ENCODE data around the gene TMEM98.
"Not testable (repeated sequence)": the region's sequence is repeated elsewhere in the genome, so short reads cannot be mapped to it uniquely, and the experiment has no call there.

Gene TMEM98

GRCh38 chr17:32943206-32943605 is 15.3 kb downstream of the TMEM98 start:
- H3K36me3 ChIP-seq (ENCODE audit: control insufficient read depth in 2 of 2, insufficient read depth in 2 of 2, low read length in 2 of 2): peaks cover 4 to 9% of the 10 kb centered on the region in 2 donors
- H3K4me3 ChIP-seq (ENCODE audit: low read length in 2 of 2): no peak overlapping the region
- no peak overlapping the region for H3K27ac ChIP-seq (ENCODE audit: low read length)
- no peaks in the 10 kb centered on the region for H3K27me3 ChIP-seq (ENCODE audit: control insufficient read depth in 1 of 2, insufficient read depth in 2 of 2, low read length in 2 of 2)
- H3K9ac ChIP-seq (ENCODE audit: low read length in 2 of 2): no peak overlapping the region
- no peaks in the 10 kb centered on the region for H3K4me1 ChIP-seq (ENCODE audit: control insufficient read depth, insufficient read depth, low read length)
- H3K9me3 ChIP-seq (ENCODE audit: control insufficient read depth in 2 of 2, low read length in 2 of 2): no peaks in the 10 kb centered on the region

DNA sequence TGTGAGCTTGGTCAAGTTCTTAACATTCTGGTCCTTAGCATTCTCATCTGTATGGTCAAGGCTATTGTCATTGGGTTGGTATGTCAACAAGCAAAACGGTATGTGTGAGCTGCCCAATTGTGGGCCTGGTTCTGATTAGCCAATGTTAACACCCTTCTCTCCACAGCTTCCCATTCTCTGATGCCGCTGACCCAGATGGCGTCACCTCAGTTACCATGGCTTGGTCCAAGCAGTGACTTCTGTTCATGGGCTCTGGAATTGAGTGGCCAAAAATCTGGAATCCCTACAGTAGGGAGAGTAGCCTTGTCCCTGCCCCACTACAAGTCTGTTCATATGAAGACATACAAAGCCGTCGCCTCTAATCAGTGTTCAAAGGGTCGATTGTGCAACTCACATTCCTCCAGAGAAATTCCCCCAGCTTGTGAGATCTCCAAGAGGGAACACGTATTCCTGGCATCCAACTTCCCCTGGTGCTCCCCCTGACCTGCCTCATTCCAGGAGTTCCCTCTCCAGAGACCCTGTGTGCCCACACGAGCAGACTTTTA is 15.8 kb downstream of the TMEM98 start:
- no peak overlapping the region for H3K9ac ChIP-seq (ENCODE audit: low read length in 2 of 2)
- no peak overlapping the region for H3K4me3 ChIP-seq (ENCODE audit: low read length in 2 of 2)
- no peak overlapping the region for H3K27ac ChIP-seq (ENCODE audit: low read length)

DNA sequence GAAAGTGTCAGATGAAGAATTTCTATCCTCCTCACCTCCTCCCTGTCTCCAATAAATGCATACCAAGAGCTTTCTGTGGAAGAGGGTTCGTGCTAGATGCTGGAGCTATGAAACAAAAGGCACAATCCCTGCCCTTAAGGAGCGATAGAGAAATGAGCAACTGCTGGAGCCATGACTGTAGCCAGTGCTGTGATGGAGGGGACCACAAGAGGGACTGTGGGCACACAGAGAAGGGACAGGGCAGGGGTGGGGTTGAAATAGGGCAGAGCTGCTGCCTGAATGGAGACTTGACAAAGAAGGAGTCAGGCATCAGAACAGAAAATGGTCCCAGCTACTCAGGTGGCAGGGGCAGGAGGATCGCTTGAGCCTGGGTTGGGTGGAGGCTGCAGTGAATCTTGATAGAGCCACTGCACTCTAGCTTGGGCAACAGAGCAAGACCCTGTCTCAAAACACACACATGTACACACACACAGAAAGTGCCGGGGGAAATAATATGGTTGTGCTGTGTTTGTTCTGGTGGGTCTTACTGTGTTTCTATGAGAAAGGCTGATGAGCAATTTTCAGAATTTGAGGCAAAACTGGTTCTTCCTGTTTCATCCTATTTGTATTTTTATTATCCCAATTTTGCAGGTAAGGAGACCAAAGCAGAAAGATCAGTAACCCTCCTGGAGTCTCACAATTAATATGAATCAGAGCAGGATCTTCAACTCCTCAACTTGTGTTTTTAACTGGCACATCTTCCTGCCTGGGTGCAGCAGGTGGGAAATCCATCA is 16.5 kb downstream of the TMEM98 start:
- Histone ChIP-seq H3K4me3 (ENCODE audit: low read length in 2 of 2) (no peak overlapping the region), H3K9me3 (ENCODE audit: control insufficient read depth in 2 of 2, low read length in 2 of 2) (no peaks in the 10 kb centered on the region), H3K36me3 (ENCODE audit: control insufficient read depth in 2 of 2, insufficient read depth in 2 of 2, low read length in 2 of 2) (peaks cover 4 to 9% of the 10 kb centered on the region in 2 donors), H3K4me1 (ENCODE audit: control insufficient read depth, insufficient read depth, low read length) (no peaks in the 10 kb centered on the region), H3K27me3 (ENCODE audit: control insufficient read depth in 1 of 2, insufficient read depth in 2 of 2, low read length in 2 of 2) (no peaks in the 10 kb centered on the region), H3K9ac (ENCODE audit: low read length in 2 of 2) (no peak overlapping the region), H3K27ac (ENCODE audit: low read length) (no peak overlapping the region)

More for the DNA sequence above, 15.8 kb downstream of the TMEM98 start:
- H3K36me3 ChIP-seq (ENCODE audit: control insufficient read depth in 2 of 2, insufficient read depth in 2 of 2, low read length in 2 of 2): peaks cover 4 to 9% of the 10 kb centered on the region in 2 donors
- no peaks in the 10 kb centered on the region for H3K4me1 ChIP-seq (ENCODE audit: control insufficient read depth, insufficient read depth, low read length)
- no peaks in the 10 kb centered on the region for H3K27me3 ChIP-seq (ENCODE audit: control insufficient read depth in 1 of 2, insufficient read depth in 2 of 2, low read length in 2 of 2)
- H3K9me3 ChIP-seq (ENCODE audit: control insufficient read depth in 2 of 2, low read length in 2 of 2): no peaks in the 10 kb centered on the region

GRCh38 chr17:32946375-32947135 is 18.6 kb downstream of the TMEM98 start:
- Histone ChIP-seq H3K27me3 (ENCODE audit: control insufficient read depth in 1 of 2, insufficient read depth in 2 of 2, low read length in 2 of 2) (peaks cover 0 to 3% of the 10 kb centered on the region in 2 donors), H3K4me1 (ENCODE audit: control insufficient read depth, insufficient read depth, low read length) (no peaks in the 10 kb centered on the region), H3K9me3 (ENCODE audit: control insufficient read depth in 2 of 2, low read length in 2 of 2) (no peaks in the 10 kb centered on the region), H3K36me3 (ENCODE audit: control insufficient read depth in 2 of 2, insufficient read depth in 2 of 2, low read length in 2 of 2) (no peaks in the 10 kb centered on the region), H3K4me3 (ENCODE audit: low read length in 2 of 2) (no peak overlapping the region), H3K27ac (ENCODE audit: low read length) (no peak overlapping the region), H3K9ac (ENCODE audit: low read length in 2 of 2) (no peak overlapping the region)

- no peak overlapping the region for H3K27ac ChIP-seq (ENCODE audit: low read length)
- peaks cover 2 to 7% of the 10 kb centered on the region in 2 donors for H3K27me3 ChIP-seq (ENCODE audit: control insufficient read depth in 1 of 2, insufficient read depth in 2 of 2, low read length in 2 of 2)
- H3K4me1 ChIP-seq (ENCODE audit: control insufficient read depth, insufficient read depth, low read length): no peaks in the 10 kb centered on the region
- H3K9ac ChIP-seq (ENCODE audit: low read length in 2 of 2): no peak overlapping the region
- H3K36me3 ChIP-seq (ENCODE audit: control insufficient read depth in 2 of 2, insufficient read depth in 2 of 2, low read length in 2 of 2): no peaks in the 10 kb centered on the region
- no peak overlapping the region for H3K4me3 ChIP-seq (ENCODE audit: low read length in 2 of 2)
- no peaks in the 10 kb centered on the region for H3K9me3 ChIP-seq (ENCODE audit: control insufficient read depth in 2 of 2, low read length in 2 of 2)
These were observed 19.8 kb downstream of the TMEM98 start for GRCh38 chr17:32947736-32948135.

GRCh38 chr17:32949181-32949580 is 21.2 kb downstream of the TMEM98 start:
- H3K36me3 ChIP-seq (ENCODE audit: control insufficient read depth in 2 of 2, insufficient read depth in 2 of 2, low read length in 2 of 2): no peaks in the 10 kb centered on the region
- H3K4me1 ChIP-seq (ENCODE audit: control insufficient read depth, insufficient read depth, low read length): no peaks in the 10 kb centered on the region
- no peaks in the 10 kb centered on the region for H3K9me3 ChIP-seq (ENCODE audit: control insufficient read depth in 2 of 2, low read length in 2 of 2)
- H3K27me3 ChIP-seq (ENCODE audit: control insufficient read depth in 1 of 2, insufficient read depth in 2 of 2, low read length in 2 of 2): peaks cover 2 to 7% of the 10 kb centered on the region in 2 donors
- H3K4me3 ChIP-seq (ENCODE audit: low read length in 2 of 2): no peak overlapping the region
- H3K9ac ChIP-seq (ENCODE audit: low read length in 2 of 2): no peak overlapping the region
- no peak overlapping the region for H3K27ac ChIP-seq (ENCODE audit: low read length)

DNA sequence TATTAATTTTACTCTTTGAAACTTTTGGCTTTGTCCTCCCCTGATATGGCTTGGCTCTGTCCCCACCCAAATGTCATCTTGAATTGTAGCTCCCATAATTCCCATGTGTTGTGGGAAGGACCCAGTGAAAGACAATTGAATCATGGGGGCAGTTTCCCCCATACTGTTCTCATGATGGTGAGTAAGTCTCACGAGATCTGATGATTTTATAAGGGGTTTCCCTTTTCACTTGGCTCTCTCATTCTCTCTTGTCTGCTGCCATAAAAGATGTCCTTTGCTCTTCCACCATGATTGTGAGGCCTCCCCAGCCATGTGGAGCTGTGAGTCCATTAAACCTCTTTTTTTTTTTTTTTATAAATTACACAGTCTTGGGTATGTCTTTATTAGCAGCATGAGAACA is 24.5 kb downstream of the TMEM98 start:
- H3K27me3 ChIP-seq (ENCODE audit: control insufficient read depth in 1 of 2, insufficient read depth in 2 of 2, low read length in 2 of 2); H3K9ac ChIP-seq (ENCODE audit: low read length in 2 of 2); H3K4me1 ChIP-seq (ENCODE audit: control insufficient read depth, insufficient read depth, low read length); H3K36me3 ChIP-seq (ENCODE audit: control insufficient read depth in 2 of 2, insufficient read depth in 2 of 2, low read length in 2 of 2); H3K9me3 ChIP-seq (ENCODE audit: control insufficient read depth in 2 of 2, low read length in 2 of 2); H3K27ac ChIP-seq (ENCODE audit: low read length); H3K4me3 ChIP-seq (ENCODE audit: low read length in 2 of 2): not testable (repeated sequence)

- Histone ChIP-seq H3K27ac (ENCODE audit: low read length) (no peak overlapping the region), H3K4me3 (ENCODE audit: low read length in 2 of 2) (no peak overlapping the region), H3K4me1 (ENCODE audit: control insufficient read depth, insufficient read depth, low read length) (no peaks in the 10 kb centered on the region), H3K27me3 (ENCODE audit: control insufficient read depth in 1 of 2, insufficient read depth in 2 of 2, low read length in 2 of 2) (peaks cover 5 to 9% of the 10 kb centered on the region in 2 donors), H3K36me3 (ENCODE audit: control insufficient read depth in 2 of 2, insufficient read depth in 2 of 2, low read length in 2 of 2) (no peaks in the 10 kb centered on the region), H3K9me3 (ENCODE audit: control insufficient read depth in 2 of 2, low read length in 2 of 2) (no peaks in the 10 kb centered on the region), H3K9ac (ENCODE audit: low read length in 2 of 2) (no peak overlapping the region)
These were observed 25.1 kb downstream of the TMEM98 start for GRCh38 chr17:32953045-32953444.

DNA sequence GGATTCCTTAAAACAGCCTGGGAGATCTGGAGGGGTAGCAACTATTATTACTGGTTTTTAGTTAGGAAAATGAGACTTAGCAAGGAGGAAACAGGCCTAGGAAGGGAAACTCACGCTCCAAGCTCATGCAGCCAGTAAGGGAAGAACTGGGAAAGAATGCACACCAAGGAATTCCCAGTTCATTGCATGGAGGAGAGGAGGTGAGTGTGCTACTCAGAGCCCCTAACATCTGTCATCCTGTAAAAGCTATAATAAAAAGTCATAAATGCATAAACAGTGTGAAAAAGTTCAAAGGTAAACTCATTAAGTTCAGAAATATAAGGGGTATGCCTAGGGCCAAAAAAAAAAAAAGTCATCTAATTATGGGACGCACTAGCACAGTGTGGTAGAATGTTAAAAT is 25.9 kb downstream of the TMEM98 start:
- H3K9me3 ChIP-seq (ENCODE audit: control insufficient read depth in 2 of 2, low read length in 2 of 2): no peaks in the 10 kb centered on the region
- peaks cover 5 to 9% of the 10 kb centered on the region in 2 donors for H3K27me3 ChIP-seq (ENCODE audit: control insufficient read depth in 1 of 2, insufficient read depth in 2 of 2, low read length in 2 of 2)
- no peak overlapping the region for H3K4me3 ChIP-seq (ENCODE audit: low read length in 2 of 2)
- no peaks in the 10 kb centered on the region for H3K36me3 ChIP-seq (ENCODE audit: control insufficient read depth in 2 of 2, insufficient read depth in 2 of 2, low read length in 2 of 2)
- H3K9ac ChIP-seq (ENCODE audit: low read length in 2 of 2): no peak overlapping the region
- H3K27ac ChIP-seq (ENCODE audit: low read length): no peak overlapping the region
- H3K4me1 ChIP-seq (ENCODE audit: control insufficient read depth, insufficient read depth, low read length): no peaks in the 10 kb centered on the region

DNA sequence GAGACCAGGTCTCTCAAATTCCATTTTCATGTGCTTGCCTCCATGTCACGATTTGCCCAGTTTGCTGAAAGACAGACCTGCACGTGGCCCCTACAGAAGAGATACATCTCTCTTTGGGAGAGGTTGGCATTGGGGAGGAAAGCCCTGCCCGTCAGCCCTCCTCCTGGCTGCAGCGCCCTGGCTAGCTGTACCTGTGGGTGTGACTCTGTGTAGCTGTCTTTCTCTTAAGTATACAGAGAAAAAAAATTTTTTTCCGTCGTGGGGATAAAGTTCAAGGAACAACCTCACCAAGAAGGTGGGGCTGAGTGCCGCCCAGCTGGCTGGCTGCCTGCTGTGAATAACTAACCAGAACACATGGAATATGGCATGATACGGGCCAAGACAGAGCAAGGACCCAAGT is 26.5 kb downstream of the TMEM98 start:
- no peaks in the 10 kb centered on the region for H3K4me1 ChIP-seq (ENCODE audit: control insufficient read depth, insufficient read depth, low read length)
- H3K9ac ChIP-seq (ENCODE audit: low read length in 2 of 2): no peak overlapping the region
- no peaks in the 10 kb centered on the region for H3K36me3 ChIP-seq (ENCODE audit: control insufficient read depth in 2 of 2, insufficient read depth in 2 of 2, low read length in 2 of 2)
- H3K9me3 ChIP-seq (ENCODE audit: control insufficient read depth in 2 of 2, low read length in 2 of 2): no peaks in the 10 kb centered on the region
- H3K27me3 ChIP-seq (ENCODE audit: control insufficient read depth in 1 of 2, insufficient read depth in 2 of 2, low read length in 2 of 2): peaks cover 5 to 9% of the 10 kb centered on the region in 2 donors
- no peak overlapping the region for H3K4me3 ChIP-seq (ENCODE audit: low read length in 2 of 2)
- no peak overlapping the region for H3K27ac ChIP-seq (ENCODE audit: low read length)
